ENCODE data around the gene PFKFB4. TPM values are rescaled to one million over a fixed set of nuclear protein-coding genes. Genes with fewer than 3 reads are reported as not detected.

The PFKFB4 gene
- total and polyA plus RNA-seq, 2 experiments from 2014 or later, result 8.6 to 22.9 TPM

DNA sequence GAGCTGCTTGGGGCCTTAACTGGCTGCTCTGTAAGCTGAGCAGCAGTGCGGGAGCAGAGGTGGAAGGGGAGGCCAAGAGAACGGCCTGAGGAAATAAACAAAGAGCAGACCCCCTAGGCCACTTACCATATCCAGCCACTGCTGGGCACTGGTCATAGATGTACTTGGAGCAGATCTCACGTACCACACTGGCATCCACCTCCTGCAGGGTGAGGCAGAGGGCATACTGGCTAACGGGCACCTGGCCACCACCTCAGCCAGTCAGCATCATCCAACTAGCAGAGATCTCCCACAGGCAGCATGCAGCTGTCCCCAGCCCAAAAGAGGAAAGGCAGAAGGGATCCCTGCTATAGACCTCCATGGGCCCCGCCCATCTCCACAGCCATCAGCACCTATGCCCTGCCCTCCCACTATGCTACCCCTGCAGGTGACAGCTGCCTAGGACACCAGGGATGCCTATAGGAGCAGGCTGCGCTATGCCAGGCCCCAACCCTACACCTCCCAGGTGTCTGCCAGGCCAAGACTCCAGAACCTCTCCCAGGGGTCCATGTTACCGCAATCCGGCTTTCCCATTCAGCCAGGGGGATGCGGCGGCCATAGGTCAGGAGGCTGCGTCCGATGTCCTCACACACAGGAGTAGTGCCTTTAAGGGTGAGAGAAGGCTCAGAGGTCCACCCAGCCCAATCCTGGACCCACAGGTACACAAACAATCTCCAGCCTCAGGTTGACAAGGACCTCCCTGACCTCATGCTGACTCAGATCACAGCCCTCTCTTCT, 43.1 kb upstream of the PFKFB4 start:
- TF ChIP-seq, protein P1, sequence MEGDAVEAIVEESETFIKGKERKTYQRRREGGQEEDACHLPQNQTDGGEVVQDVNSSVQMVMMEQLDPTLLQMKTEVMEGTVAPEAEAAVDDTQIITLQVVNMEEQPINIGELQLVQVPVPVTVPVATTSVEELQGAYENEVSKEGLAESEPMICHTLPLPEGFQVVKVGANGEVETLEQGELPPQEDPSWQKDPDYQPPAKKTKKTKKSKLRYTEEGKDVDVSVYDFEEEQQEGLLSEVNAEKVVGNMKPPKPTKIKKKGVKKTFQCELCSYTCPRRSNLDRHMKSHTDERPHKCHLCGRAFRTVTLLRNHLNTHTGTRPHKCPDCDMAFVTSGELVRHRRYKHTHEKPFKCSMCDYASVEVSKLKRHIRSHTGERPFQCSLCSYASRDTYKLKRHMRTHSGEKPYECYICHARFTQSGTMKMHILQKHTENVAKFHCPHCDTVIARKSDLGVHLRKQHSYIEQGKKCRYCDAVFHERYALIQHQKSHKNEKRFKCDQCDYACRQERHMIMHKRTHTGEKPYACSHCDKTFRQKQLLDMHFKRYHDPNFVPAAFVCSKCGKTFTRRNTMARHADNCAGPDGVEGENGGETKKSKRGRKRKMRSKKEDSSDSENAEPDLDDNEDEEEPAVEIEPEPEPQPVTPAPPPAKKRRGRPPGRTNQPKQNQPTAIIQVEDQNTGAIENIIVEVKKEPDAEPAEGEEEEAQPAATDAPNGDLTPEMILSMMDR (conservative IDR thresholded peaks at IDR 0.05; ENCODE audit: low read depth in 2 of 2), result no peak
- TF ChIP-seq JUNB (IDR thresholded peaks at IDR 0.05; ENCODE audit: unreplicated experiment) (no peak), NANOG (IDR thresholded peaks at IDR 0.05; ENCODE audit: borderline replicate concordance) (no peak), CREB1 (CRISPR knock-in tag; IDR thresholded peaks at IDR 0.05; ENCODE audit: low read depth) (no peak), STAT1 (IDR thresholded peaks at IDR 0.05; ENCODE audit: unreplicated experiment) (no peak), EZH2phosphoT487 (IDR thresholded peaks at IDR 0.05; ENCODE audit: unreplicated experiment) (no peak), EZH2 (IDR thresholded peaks at IDR 0.05; ENCODE audit: low read depth, unreplicated experiment) (no peak), ZNF114 (CRISPR knock-in tag; IDR thresholded peaks at IDR 0.05) (no peak), POLR2AphosphoS5 (IDR thresholded peaks at IDR 0.05; ENCODE audit: low read depth) (no peak), ZNF331 (CRISPR knock-in tag; IDR thresholded peaks at IDR 0.05; ENCODE audit: low read depth) (no peak)
- TF ChIP-seq, protein P2, sequence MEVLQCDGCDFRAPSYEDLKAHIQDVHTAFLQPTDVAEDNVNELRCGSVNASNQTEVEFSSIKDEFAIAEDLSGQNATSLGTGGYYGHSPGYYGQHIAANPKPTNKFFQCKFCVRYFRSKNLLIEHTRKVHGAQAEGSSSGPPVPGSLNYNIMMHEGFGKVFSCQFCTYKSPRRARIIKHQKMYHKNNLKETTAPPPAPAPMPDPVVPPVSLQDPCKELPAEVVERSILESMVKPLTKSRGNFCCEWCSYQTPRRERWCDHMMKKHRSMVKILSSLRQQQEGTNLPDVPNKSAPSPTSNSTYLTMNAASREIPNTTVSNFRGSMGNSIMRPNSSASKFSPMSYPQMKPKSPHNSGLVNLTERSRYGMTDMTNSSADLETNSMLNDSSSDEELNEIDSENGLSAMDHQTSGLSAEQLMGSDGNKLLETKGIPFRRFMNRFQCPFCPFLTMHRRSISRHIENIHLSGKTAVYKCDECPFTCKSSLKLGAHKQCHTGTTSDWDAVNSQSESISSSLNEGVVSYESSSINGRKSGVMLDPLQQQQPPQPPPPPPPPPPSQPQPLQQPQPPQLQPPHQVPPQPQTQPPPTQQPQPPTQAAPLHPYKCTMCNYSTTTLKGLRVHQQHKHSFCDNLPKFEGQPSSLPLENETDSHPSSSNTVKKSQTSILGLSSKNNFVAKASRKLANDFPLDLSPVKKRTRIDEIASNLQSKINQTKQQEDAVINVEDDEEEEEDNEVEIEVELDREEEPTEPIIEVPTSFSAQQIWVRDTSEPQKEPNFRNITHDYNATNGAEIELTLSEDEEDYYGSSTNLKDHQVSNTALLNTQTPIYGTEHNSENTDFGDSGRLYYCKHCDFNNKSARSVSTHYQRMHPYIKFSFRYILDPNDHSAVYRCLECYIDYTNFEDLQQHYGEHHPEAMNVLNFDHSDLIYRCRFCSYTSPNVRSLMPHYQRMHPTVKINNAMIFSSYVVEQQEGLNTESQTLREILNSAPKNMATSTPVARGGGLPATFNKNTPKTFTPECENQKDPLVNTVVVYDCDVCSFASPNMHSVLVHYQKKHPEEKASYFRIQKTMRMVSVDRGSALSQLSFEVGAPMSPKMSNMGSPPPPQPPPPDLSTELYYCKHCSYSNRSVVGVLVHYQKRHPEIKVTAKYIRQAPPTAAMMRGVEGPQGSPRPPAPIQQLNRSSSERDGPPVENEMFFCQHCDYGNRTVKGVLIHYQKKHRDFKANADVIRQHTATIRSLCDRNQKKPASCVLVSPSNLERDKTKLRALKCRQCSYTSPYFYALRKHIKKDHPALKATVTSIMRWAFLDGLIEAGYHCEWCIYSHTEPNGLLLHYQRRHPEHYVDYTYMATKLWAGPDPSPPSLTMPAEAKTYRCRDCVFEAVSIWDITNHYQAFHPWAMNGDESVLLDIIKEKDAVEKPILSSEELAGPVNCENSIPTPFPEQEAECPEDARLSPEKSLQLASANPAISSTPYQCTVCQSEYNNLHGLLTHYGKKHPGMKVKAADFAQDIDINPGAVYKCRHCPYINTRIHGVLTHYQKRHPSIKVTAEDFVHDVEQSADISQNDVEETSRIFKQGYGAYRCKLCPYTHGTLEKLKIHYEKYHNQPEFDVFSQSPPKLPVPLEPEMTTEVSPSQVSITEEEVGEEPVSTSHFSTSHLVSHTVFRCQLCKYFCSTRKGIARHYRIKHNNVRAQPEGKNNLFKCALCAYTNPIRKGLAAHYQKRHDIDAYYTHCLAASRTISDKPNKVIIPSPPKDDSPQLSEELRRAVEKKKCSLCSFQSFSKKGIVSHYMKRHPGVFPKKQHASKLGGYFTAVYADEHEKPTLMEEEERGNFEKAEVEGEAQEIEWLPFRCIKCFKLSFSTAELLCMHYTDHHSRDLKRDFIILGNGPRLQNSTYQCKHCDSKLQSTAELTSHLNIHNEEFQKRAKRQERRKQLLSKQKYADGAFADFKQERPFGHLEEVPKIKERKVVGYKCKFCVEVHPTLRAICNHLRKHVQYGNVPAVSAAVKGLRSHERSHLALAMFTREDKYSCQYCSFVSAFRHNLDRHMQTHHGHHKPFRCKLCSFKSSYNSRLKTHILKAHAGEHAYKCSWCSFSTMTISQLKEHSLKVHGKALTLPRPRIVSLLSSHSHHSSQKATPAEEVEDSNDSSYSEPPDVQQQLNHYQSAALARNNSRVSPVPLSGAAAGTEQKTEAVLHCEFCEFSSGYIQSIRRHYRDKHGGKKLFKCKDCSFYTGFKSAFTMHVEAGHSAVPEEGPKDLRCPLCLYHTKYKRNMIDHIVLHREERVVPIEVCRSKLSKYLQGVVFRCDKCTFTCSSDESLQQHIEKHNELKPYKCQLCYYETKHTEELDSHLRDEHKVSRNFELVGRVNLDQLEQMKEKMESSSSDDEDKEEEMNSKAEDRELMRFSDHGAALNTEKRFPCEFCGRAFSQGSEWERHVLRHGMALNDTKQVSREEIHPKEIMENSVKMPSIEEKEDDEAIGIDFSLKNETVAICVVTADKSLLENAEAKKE (CRISPR knock-in tag; IDR thresholded peaks at IDR 0.05), result no peak
- TF ChIP-seq, protein P3, sequence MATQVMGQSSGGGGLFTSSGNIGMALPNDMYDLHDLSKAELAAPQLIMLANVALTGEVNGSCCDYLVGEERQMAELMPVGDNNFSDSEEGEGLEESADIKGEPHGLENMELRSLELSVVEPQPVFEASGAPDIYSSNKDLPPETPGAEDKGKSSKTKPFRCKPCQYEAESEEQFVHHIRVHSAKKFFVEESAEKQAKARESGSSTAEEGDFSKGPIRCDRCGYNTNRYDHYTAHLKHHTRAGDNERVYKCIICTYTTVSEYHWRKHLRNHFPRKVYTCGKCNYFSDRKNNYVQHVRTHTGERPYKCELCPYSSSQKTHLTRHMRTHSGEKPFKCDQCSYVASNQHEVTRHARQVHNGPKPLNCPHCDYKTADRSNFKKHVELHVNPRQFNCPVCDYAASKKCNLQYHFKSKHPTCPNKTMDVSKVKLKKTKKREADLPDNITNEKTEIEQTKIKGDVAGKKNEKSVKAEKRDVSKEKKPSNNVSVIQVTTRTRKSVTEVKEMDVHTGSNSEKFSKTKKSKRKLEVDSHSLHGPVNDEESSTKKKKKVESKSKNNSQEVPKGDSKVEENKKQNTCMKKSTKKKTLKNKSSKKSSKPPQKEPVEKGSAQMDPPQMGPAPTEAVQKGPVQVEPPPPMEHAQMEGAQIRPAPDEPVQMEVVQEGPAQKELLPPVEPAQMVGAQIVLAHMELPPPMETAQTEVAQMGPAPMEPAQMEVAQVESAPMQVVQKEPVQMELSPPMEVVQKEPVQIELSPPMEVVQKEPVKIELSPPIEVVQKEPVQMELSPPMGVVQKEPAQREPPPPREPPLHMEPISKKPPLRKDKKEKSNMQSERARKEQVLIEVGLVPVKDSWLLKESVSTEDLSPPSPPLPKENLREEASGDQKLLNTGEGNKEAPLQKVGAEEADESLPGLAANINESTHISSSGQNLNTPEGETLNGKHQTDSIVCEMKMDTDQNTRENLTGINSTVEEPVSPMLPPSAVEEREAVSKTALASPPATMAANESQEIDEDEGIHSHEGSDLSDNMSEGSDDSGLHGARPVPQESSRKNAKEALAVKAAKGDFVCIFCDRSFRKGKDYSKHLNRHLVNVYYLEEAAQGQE (IDR thresholded peaks at IDR 0.05; ENCODE audit: unreplicated experiment), result no peak
- TF ChIP-seq, protein P4, sequence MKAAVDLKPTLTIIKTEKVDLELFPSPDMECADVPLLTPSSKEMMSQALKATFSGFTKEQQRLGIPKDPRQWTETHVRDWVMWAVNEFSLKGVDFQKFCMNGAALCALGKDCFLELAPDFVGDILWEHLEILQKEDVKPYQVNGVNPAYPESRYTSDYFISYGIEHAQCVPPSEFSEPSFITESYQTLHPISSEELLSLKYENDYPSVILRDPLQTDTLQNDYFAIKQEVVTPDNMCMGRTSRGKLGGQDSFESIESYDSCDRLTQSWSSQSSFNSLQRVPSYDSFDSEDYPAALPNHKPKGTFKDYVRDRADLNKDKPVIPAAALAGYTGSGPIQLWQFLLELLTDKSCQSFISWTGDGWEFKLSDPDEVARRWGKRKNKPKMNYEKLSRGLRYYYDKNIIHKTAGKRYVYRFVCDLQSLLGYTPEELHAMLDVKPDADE (IDR thresholded peaks at IDR 0.05), result no peak
- H3K27me3 Mint-ChIP-seq (ENCODE audit: insufficient read depth, low read depth, poor library complexity), result peaks cover 20% of the 10 kb centered on the region
- H4K20me1 ChIP-seq (replicated peaks; ENCODE audit: insufficient read depth), result peaks cover 7% of the 10 kb centered on the region
- peaks cover 11% of the 10 kb centered on the region; the same call in 1 of the 2 replicates for H3K4me1 ChIP-seq (ENCODE audit: insufficient read depth)
- H3K4me1 Mint-ChIP-seq, result peaks cover 8% of the 10 kb centered on the region
- H3K4me2 ChIP-seq, result no peak overlapping the region
- ATAC-seq, result no peak
- H3K36me3 Mint-ChIP-seq (ENCODE audit: low read depth), result peaks cover 67% of the 10 kb centered on the region
- no peak for DNase-seq (ENCODE audit: low spot score)
- no peaks in the 10 kb centered on the region for H3K9me3 Mint-ChIP-seq
- H3K4me3 ChIP-seq, result no peak overlapping the region
- H3K9me2 ChIP-seq (ENCODE audit: insufficient read depth), result no peaks in the 10 kb centered on the region
- peaks cover 16% of the 10 kb centered on the region for H3K36me3 ChIP-seq (ENCODE audit: insufficient read depth)
- H3K4me3 Mint-ChIP-seq, result no peak overlapping the region
- peaks cover under 1% of the 10 kb centered on the region; the same call in 1 of the 2 replicates for H3K27me3 ChIP-seq (ENCODE audit: insufficient read depth)
- no peak overlapping the region for H2AFZ ChIP-seq
- 0 out of 2 replicates have a peak, but pooled peaks cover 7% of the 10 kb centered on the region for H3F3A ChIP-seq (replicated peaks; ENCODE audit: low read depth)
- H3K27ac Mint-ChIP-seq, result no peak overlapping the region
- H3K79me2 ChIP-seq (replicated peaks; ENCODE audit: insufficient read depth), result no peaks in the 10 kb centered on the region
- H3K27ac ChIP-seq (ENCODE audit: low read depth), result no peak overlapping the region
